GM12878 (cell line): ENCODE data around the gene MGAT3.

ENCODE experiments used
- FOXK2 ChIP-seq: fragments of 450-650 bp; IDR thresholded peaks from 2 replicates; pipeline ENCODE4 v1.6.1; 2017; ENCODE audit warnings: mild to moderate bottlenecking, moderate library complexity
- POLR2A ChIP-seq: IDR thresholded peaks from 2 replicates; pipeline ENCODE4 v1.6.1; 2011; ENCODE audit warnings: low read depth, mild to moderate bottlenecking, low read length
- SPI1 ChIP-seq: IDR thresholded peaks from 2 replicates; pipeline ENCODE4 v1.6.1; 2011; ENCODE audit warnings: low read depth, mild to moderate bottlenecking, low read length, moderate library complexity, borderline replicate concordance; ENCODE audit not compliant: insufficient read depth
- TF ChIP-seq, protein P1 (sequence below): IDR thresholded peaks from 2 replicates; pipeline ENCODE4 v1.6.1; 2012; ENCODE audit warnings: mild to moderate bottlenecking, low read depth, low read length
- TF ChIP-seq, protein P2 (sequence below): fragments of 450-650 bp; IDR thresholded peaks from 2 replicates; pipeline ENCODE4 v1.6.1; 2017; ENCODE audit warnings: mild to moderate bottlenecking
- TF ChIP-seq, protein P3 (sequence below): IDR thresholded peaks from 2 replicates; pipeline ENCODE4 v1.6.1; 2012; ENCODE audit warnings: low read depth, low read length, improper control_type of control experiment

DNA sequence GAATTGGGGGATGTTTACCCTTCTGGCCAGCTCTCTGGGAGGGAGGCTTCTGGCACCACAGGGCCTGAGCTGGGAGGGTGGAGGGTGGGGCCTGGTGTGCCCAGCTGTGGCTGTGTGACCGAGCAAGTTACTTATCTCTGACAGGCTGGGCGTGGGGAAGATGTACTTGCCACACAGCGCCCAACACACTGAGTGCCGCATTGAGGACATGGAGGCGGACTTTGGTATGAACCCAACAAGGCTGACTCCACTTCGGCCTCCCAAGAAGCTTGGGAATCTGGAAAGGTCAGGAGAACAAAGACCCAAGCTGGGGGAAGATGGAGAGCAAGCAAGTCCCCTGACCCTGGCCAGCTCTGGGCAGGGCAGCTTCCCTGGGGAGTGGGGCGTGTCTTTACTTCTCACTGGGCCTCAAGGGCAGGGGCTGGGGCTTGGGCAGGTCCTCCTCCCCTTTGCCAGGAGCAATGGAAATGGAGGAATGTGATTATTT, 2.4 kb upstream of the MGAT3 start:
- TF ChIP-seq POLR2A (no peak), SPI1 (no peak), FOXK2 (no peak)
- TF ChIP-seq, protein P1, sequence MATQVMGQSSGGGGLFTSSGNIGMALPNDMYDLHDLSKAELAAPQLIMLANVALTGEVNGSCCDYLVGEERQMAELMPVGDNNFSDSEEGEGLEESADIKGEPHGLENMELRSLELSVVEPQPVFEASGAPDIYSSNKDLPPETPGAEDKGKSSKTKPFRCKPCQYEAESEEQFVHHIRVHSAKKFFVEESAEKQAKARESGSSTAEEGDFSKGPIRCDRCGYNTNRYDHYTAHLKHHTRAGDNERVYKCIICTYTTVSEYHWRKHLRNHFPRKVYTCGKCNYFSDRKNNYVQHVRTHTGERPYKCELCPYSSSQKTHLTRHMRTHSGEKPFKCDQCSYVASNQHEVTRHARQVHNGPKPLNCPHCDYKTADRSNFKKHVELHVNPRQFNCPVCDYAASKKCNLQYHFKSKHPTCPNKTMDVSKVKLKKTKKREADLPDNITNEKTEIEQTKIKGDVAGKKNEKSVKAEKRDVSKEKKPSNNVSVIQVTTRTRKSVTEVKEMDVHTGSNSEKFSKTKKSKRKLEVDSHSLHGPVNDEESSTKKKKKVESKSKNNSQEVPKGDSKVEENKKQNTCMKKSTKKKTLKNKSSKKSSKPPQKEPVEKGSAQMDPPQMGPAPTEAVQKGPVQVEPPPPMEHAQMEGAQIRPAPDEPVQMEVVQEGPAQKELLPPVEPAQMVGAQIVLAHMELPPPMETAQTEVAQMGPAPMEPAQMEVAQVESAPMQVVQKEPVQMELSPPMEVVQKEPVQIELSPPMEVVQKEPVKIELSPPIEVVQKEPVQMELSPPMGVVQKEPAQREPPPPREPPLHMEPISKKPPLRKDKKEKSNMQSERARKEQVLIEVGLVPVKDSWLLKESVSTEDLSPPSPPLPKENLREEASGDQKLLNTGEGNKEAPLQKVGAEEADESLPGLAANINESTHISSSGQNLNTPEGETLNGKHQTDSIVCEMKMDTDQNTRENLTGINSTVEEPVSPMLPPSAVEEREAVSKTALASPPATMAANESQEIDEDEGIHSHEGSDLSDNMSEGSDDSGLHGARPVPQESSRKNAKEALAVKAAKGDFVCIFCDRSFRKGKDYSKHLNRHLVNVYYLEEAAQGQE = no peak
- TF ChIP-seq, protein P2, sequence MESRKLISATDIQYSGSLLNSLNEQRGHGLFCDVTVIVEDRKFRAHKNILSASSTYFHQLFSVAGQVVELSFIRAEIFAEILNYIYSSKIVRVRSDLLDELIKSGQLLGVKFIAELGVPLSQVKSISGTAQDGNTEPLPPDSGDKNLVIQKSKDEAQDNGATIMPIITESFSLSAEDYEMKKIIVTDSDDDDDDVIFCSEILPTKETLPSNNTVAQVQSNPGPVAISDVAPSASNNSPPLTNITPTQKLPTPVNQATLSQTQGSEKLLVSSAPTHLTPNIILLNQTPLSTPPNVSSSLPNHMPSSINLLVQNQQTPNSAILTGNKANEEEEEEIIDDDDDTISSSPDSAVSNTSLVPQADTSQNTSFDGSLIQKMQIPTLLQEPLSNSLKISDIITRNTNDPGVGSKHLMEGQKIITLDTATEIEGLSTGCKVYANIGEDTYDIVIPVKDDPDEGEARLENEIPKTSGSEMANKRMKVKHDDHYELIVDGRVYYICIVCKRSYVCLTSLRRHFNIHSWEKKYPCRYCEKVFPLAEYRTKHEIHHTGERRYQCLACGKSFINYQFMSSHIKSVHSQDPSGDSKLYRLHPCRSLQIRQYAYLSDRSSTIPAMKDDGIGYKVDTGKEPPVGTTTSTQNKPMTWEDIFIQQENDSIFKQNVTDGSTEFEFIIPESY = no peak
- TF ChIP-seq, protein P3, sequence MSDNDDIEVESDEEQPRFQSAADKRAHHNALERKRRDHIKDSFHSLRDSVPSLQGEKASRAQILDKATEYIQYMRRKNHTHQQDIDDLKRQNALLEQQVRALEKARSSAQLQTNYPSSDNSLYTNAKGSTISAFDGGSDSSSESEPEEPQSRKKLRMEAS = no peak
